ENCODE measurements around the gene ZAP70. TPM values are rescaled to one million over a fixed set of nuclear protein-coding genes. Genes with fewer than 3 reads are reported as not detected.

Gene ZAP70
- total and polyA plus RNA-seq, 2 donors (not counting 3 experiments of a cell fraction or from before 2014, with no cell fraction given), result 0.14 TPM; not detected in 1

- Histone ChIP-seq H3K9me1 (replicated peaks; ENCODE audit: control insufficient read depth, extremely low read depth, insufficient read depth, low read length) (no peaks in the 10 kb centered on the region), H3K9me3 (replicated peaks; ENCODE audit: control insufficient read depth, insufficient read depth, low read length) (no peaks in the 10 kb centered on the region), H3K4me1 (ENCODE audit: control insufficient read depth, extremely low read depth, insufficient read depth, low read length) (no peaks in the 10 kb centered on the region), H3K9ac (replicated peaks; ENCODE audit: extremely low read depth, insufficient read depth, low read length) (no peak overlapping the region), H3K4me2 (ENCODE audit: insufficient read depth, low read length) (no peak overlapping the region), H3K36me3 (ENCODE audit: control insufficient read depth in 2 of 2, extremely low read depth in 1 of 2, insufficient read depth in 2 of 2, low read length in 2 of 2) (no peaks in the 10 kb centered on the region), H3K27me3 (ENCODE audit: control insufficient read depth in 2 of 2, insufficient read depth in 2 of 2, low read length in 2 of 2) (peaks cover 2% of the 10 kb centered on the region in 2 experiments), H4K20me1 (replicated peaks; ENCODE audit: control insufficient read depth, extremely low read depth, insufficient read depth, low read length) (no peaks in the 10 kb centered on the region), H3K27ac (ENCODE audit: insufficient read depth, low read depth, low read length) (no peak overlapping the region), H3K79me2 (ENCODE audit: control insufficient read depth, insufficient read depth, low read length) (no peaks in the 10 kb centered on the region), H2AFZ (ENCODE audit: low read depth, low read length) (no peak overlapping the region), H3K4me3 (replicated peaks in 1 of 3; ENCODE audit: insufficient read depth in 1 of 3, low read depth in 1 of 3, low read length in 3 of 3) (no peak overlapping the region)
- ChIA-PET CTCF (interaction anchor here (1.5 kb wide), 1 partner anchor 113 kb away, joined by 6 read pairs; no protein-coding TSS in a partner anchor), POLR2A (no interaction called here)
- FAIRE-seq (no peak), DNase-seq (ENCODE audit: low read depth, low spot score) (no peak)
- dilution Hi-C loops (cut with MboI; ENCODE audit: extremely low pct_ligation_motif_present, low sequenced_read_pairs), result no loop called here
- TF ChIP-seq EZH2 (IDR thresholded peaks at IDR 0.05; ENCODE audit: borderline replicate concordance, low read depth, low read length, severe bottlenecking) (no peak), POLR2AphosphoS5 (IDR thresholded peaks at IDR 0.05; ENCODE audit: insufficient read depth, low read depth, low read length) (no peak), POLR2A (IDR thresholded peaks at IDR 0.05; ENCODE audit: low read depth, low read length) (no peak)
- intact Hi-C loops (cut with micrococcal nuclease), result no loop called here
- no TSS peak for BruUV-seq (replicated peaks)
Measured at GRCh38 chr2:97703741-97704140, 9.6 kb upstream of the ZAP70 start.

- H3K4me1 ChIP-seq (ENCODE audit: control insufficient read depth, extremely low read depth, insufficient read depth, low read length), result no peaks in the 10 kb centered on the region
- no peaks in the 10 kb centered on the region for H3K9me3 ChIP-seq (replicated peaks; ENCODE audit: control insufficient read depth, insufficient read depth, low read length)
- H3K27ac ChIP-seq (ENCODE audit: insufficient read depth, low read depth, low read length), result no peak overlapping the region
- no peaks in the 10 kb centered on the region for H3K79me2 ChIP-seq (ENCODE audit: control insufficient read depth, insufficient read depth, low read length)
- DNase-seq (ENCODE audit: low read depth, low spot score) (no peak), FAIRE-seq (no peak)
- H3K36me3 ChIP-seq (ENCODE audit: control insufficient read depth in 2 of 2, extremely low read depth in 1 of 2, insufficient read depth in 2 of 2, low read length in 2 of 2), result no peaks in the 10 kb centered on the region
- no peaks in the 10 kb centered on the region for H3K9me1 ChIP-seq (replicated peaks; ENCODE audit: control insufficient read depth, extremely low read depth, insufficient read depth, low read length)
- no peak overlapping the region for H3K9ac ChIP-seq (replicated peaks; ENCODE audit: extremely low read depth, insufficient read depth, low read length)
- intact Hi-C loops (cut with micrococcal nuclease), result no loop called here
- BruUV-seq (replicated peaks), result no TSS peak
- H3K4me2 ChIP-seq (ENCODE audit: insufficient read depth, low read length), result no peak overlapping the region
- ChIA-PET POLR2A (no interaction called here), CTCF (interaction anchor here (1.4 kb wide), 1 partner anchor 680 kb away, joined by 4 read pairs; no protein-coding TSS in a partner anchor)
- no peak overlapping the region for H2AFZ ChIP-seq (ENCODE audit: low read depth, low read length)
- no peak for TF ChIP-seq FOS (IDR thresholded peaks at IDR 0.05; ENCODE audit: borderline replicate concordance, insufficient read depth, low read length)
- TF ChIP-seq POLR2A (IDR thresholded peaks at IDR 0.05; ENCODE audit: low read depth, low read length), result no peak
- no peak for TF ChIP-seq POLR2AphosphoS5 (IDR thresholded peaks at IDR 0.05; ENCODE audit: insufficient read depth, low read depth, low read length)
- TF ChIP-seq, protein P1, sequence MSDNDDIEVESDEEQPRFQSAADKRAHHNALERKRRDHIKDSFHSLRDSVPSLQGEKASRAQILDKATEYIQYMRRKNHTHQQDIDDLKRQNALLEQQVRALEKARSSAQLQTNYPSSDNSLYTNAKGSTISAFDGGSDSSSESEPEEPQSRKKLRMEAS (IDR thresholded peaks at IDR 0.05; ENCODE audit: insufficient read depth, insufficient read length), result no peak
- TF ChIP-seq GATA2 (IDR thresholded peaks at IDR 0.05; ENCODE audit: insufficient read depth, insufficient read length, low read depth, low read length), result no peak
- no peak for TF ChIP-seq MYC (IDR thresholded peaks at IDR 0.05; ENCODE audit: low read depth, low read length)
- no peak for TF ChIP-seq CTCF (IDR thresholded peaks at IDR 0.05; ENCODE audit: extremely low read depth in 1 of 2, insufficient read depth in 1 of 2, low read depth in 1 of 2, low read length in 2 of 2)
- no peak for TF ChIP-seq EZH2 (IDR thresholded peaks at IDR 0.05; ENCODE audit: borderline replicate concordance, low read depth, low read length, severe bottlenecking)
- no peak for TF ChIP-seq JUN (IDR thresholded peaks at IDR 0.05; ENCODE audit: borderline replicate concordance, insufficient read depth, insufficient read length, low read depth)
- dilution Hi-C loops (cut with MboI; ENCODE audit: extremely low pct_ligation_motif_present, low sequenced_read_pairs), result no loop called here
- no peaks in the 10 kb centered on the region for H4K20me1 ChIP-seq (replicated peaks; ENCODE audit: control insufficient read depth, extremely low read depth, insufficient read depth, low read length)
- H3K4me3 ChIP-seq (replicated peaks in 1 of 3; ENCODE audit: insufficient read depth in 1 of 3, low read depth in 1 of 3, low read length in 3 of 3), result no peak overlapping the region
- H3K27me3 ChIP-seq (ENCODE audit: control insufficient read depth in 2 of 2, insufficient read depth in 2 of 2, low read length in 2 of 2), result peaks cover 2% of the 10 kb centered on the region in 2 experiments
Measured at GRCh38 chr2:97704989-97705388, 8.4 kb upstream of the ZAP70 start.
